Measurements from ENCODE around the gene HMGXB3.

The HMGXB3 gene

GRCh38 chr5:150057052-150057451, 56.5 kb downstream of the HMGXB3 start:
- no peak overlapping the region for H3K27ac ChIP-seq (ENCODE audit: low read depth, low read length)
- H3K27me3 ChIP-seq (ENCODE audit: control insufficient read depth in 1 of 2, insufficient read depth in 2 of 2, low read length in 2 of 2) = no peaks in the 10 kb centered on the region
- peaks cover 26% of the 10 kb centered on the region for H3K36me3 ChIP-seq (ENCODE audit: insufficient read depth, low read length)

GRCh38 chr5:150057511-150057910, 57.0 kb downstream of the HMGXB3 start:
- Histone ChIP-seq H3K4me1 (ENCODE audit: insufficient read depth, low read length) (no peaks in the 10 kb centered on the region), H3K4me3 (ENCODE audit: low read depth in 1 of 2, low read length in 2 of 2) (no peak overlapping the region), H3K9ac (ENCODE audit: low read length) (no peak overlapping the region), H3K36me3 (ENCODE audit: insufficient read depth, low read length) (peaks cover 22% of the 10 kb centered on the region), H3K9me3 (ENCODE audit: low read length) (no peaks in the 10 kb centered on the region), H3K27me3 (ENCODE audit: control insufficient read depth in 1 of 2, insufficient read depth in 2 of 2, low read length in 2 of 2) (no peaks in the 10 kb centered on the region), H3K27ac (ENCODE audit: low read depth, low read length) (no peak overlapping the region)

More at GRCh38 chr5:150057052-150057451, 56.5 kb downstream of the HMGXB3 start:
- no peaks in the 10 kb centered on the region for H3K9me3 ChIP-seq (ENCODE audit: low read length)
- no peaks in the 10 kb centered on the region for H3K4me1 ChIP-seq (ENCODE audit: insufficient read depth, low read length)
- no peak overlapping the region for H3K9ac ChIP-seq (ENCODE audit: low read length)
- H3K4me3 ChIP-seq (ENCODE audit: low read depth in 1 of 2, low read length in 2 of 2) = no peak overlapping the region

- Histone ChIP-seq H3K4me3 (ENCODE audit: low read depth in 1 of 2, low read length in 2 of 2) (no peak overlapping the region), H3K4me1 (ENCODE audit: insufficient read depth, low read length) (no peaks in the 10 kb centered on the region), H3K27ac (ENCODE audit: low read depth, low read length) (no peak overlapping the region), H3K9ac (ENCODE audit: low read length) (no peak overlapping the region), H3K27me3 (ENCODE audit: control insufficient read depth in 1 of 2, insufficient read depth in 2 of 2, low read length in 2 of 2) (no peaks in the 10 kb centered on the region), H3K9me3 (ENCODE audit: low read length) (no peaks in the 10 kb centered on the region), H3K36me3 (ENCODE audit: insufficient read depth, low read length) (peaks cover 17% of the 10 kb centered on the region)
Measured at GRCh38 chr5:150057996-150058395, 57.5 kb downstream of the HMGXB3 start.

GRCh38 chr5:150058480-150059126, 58.1 kb downstream of the HMGXB3 start:
- no peak overlapping the region for H3K4me3 ChIP-seq (ENCODE audit: low read depth in 1 of 2, low read length in 2 of 2)
- no peaks in the 10 kb centered on the region for H3K27me3 ChIP-seq (ENCODE audit: control insufficient read depth in 1 of 2, insufficient read depth in 2 of 2, low read length in 2 of 2)
- no peaks in the 10 kb centered on the region for H3K9me3 ChIP-seq (ENCODE audit: low read length)
- H3K27ac ChIP-seq (ENCODE audit: low read depth, low read length) = no peak overlapping the region
- H3K4me1 ChIP-seq (ENCODE audit: insufficient read depth, low read length) = no peaks in the 10 kb centered on the region
- peaks cover 11% of the 10 kb centered on the region for H3K36me3 ChIP-seq (ENCODE audit: insufficient read depth, low read length)
- H3K9ac ChIP-seq (ENCODE audit: low read length) = no peak overlapping the region

GRCh38 chr5:150059623-150060022, 59.1 kb downstream of the HMGXB3 start:
- Histone ChIP-seq H3K9ac (ENCODE audit: low read length) (no peak overlapping the region), H3K4me1 (ENCODE audit: insufficient read depth, low read length) (no peaks in the 10 kb centered on the region), H3K27me3 (ENCODE audit: control insufficient read depth in 1 of 2, insufficient read depth in 2 of 2, low read length in 2 of 2) (no peaks in the 10 kb centered on the region), H3K9me3 (ENCODE audit: low read length) (no peaks in the 10 kb centered on the region), H3K4me3 (ENCODE audit: low read depth in 1 of 2, low read length in 2 of 2) (no peak overlapping the region), H3K27ac (ENCODE audit: low read depth, low read length) (no peak overlapping the region), H3K36me3 (ENCODE audit: insufficient read depth, low read length) (peaks cover 4% of the 10 kb centered on the region)

GRCh38 chr5:150060471-150060870, 59.9 kb downstream of the HMGXB3 start:
- Histone ChIP-seq H3K9ac (ENCODE audit: low read length) (no peak overlapping the region), H3K4me1 (ENCODE audit: insufficient read depth, low read length) (no peaks in the 10 kb centered on the region), H3K27ac (ENCODE audit: low read depth, low read length) (no peak overlapping the region)

GRCh38 chr5:150061538-150061995, 61.0 kb downstream of the HMGXB3 start:
- no peak overlapping the region for H3K9ac ChIP-seq (ENCODE audit: low read length)
- no peaks in the 10 kb centered on the region for H3K9me3 ChIP-seq (ENCODE audit: low read length)
- H3K36me3 ChIP-seq (ENCODE audit: insufficient read depth, low read length) = no peaks in the 10 kb centered on the region
- no peaks in the 10 kb centered on the region for H3K4me1 ChIP-seq (ENCODE audit: insufficient read depth, low read length)
- H3K27ac ChIP-seq (ENCODE audit: low read depth, low read length) = no peak overlapping the region
- no peak overlapping the region for H3K4me3 ChIP-seq (ENCODE audit: low read depth in 1 of 2, low read length in 2 of 2)
- no peaks in the 10 kb centered on the region for H3K27me3 ChIP-seq (ENCODE audit: control insufficient read depth in 1 of 2, insufficient read depth in 2 of 2, low read length in 2 of 2)

More at GRCh38 chr5:150060471-150060870, 59.9 kb downstream of the HMGXB3 start:
- H3K36me3 ChIP-seq (ENCODE audit: insufficient read depth, low read length) = no peaks in the 10 kb centered on the region
- H3K9me3 ChIP-seq (ENCODE audit: low read length) = no peaks in the 10 kb centered on the region
- H3K27me3 ChIP-seq (ENCODE audit: control insufficient read depth in 1 of 2, insufficient read depth in 2 of 2, low read length in 2 of 2) = no peaks in the 10 kb centered on the region
- no peak overlapping the region for H3K4me3 ChIP-seq (ENCODE audit: low read depth in 1 of 2, low read length in 2 of 2)

GRCh38 chr5:150062216-150062922, 61.8 kb downstream of the HMGXB3 start:
- H3K9me3 ChIP-seq (ENCODE audit: low read length) = no peaks in the 10 kb centered on the region
- H3K36me3 ChIP-seq (ENCODE audit: insufficient read depth, low read length) = no peaks in the 10 kb centered on the region
- no peak overlapping the region for H3K27ac ChIP-seq (ENCODE audit: low read depth, low read length)
- H3K4me1 ChIP-seq (ENCODE audit: insufficient read depth, low read length) = no peaks in the 10 kb centered on the region
- no peaks in the 10 kb centered on the region for H3K27me3 ChIP-seq (ENCODE audit: control insufficient read depth in 1 of 2, insufficient read depth in 2 of 2, low read length in 2 of 2)
- H3K4me3 ChIP-seq (ENCODE audit: low read depth in 1 of 2, low read length in 2 of 2) = no peak overlapping the region
- H3K9ac ChIP-seq (ENCODE audit: low read length) = no peak overlapping the region

- Histone ChIP-seq H3K4me3 (ENCODE audit: low read depth in 1 of 2, low read length in 2 of 2) (no peak overlapping the region), H3K9ac (ENCODE audit: low read length) (no peak overlapping the region), H3K36me3 (ENCODE audit: insufficient read depth, low read length) (no peaks in the 10 kb centered on the region), H3K9me3 (ENCODE audit: low read length) (no peaks in the 10 kb centered on the region), H3K27me3 (ENCODE audit: control insufficient read depth in 1 of 2, insufficient read depth in 2 of 2, low read length in 2 of 2) (no peaks in the 10 kb centered on the region), H3K4me1 (ENCODE audit: insufficient read depth, low read length) (no peaks in the 10 kb centered on the region), H3K27ac (ENCODE audit: low read depth, low read length) (no peak overlapping the region)
Measured at GRCh38 chr5:150063638-150064037, 63.1 kb downstream of the HMGXB3 start.

- no peaks in the 10 kb centered on the region for H3K4me1 ChIP-seq (ENCODE audit: insufficient read depth, low read length)
- no peak overlapping the region for H3K4me3 ChIP-seq (ENCODE audit: low read depth in 1 of 2, low read length in 2 of 2)
- no peak overlapping the region for H3K9ac ChIP-seq (ENCODE audit: low read length)
- H3K27me3 ChIP-seq (ENCODE audit: control insufficient read depth in 1 of 2, insufficient read depth in 2 of 2, low read length in 2 of 2) = no peaks in the 10 kb centered on the region
- no peaks in the 10 kb centered on the region for H3K36me3 ChIP-seq (ENCODE audit: insufficient read depth, low read length)
- H3K27ac ChIP-seq (ENCODE audit: low read depth, low read length) = no peak overlapping the region
- no peaks in the 10 kb centered on the region for H3K9me3 ChIP-seq (ENCODE audit: low read length)
Measured at GRCh38 chr5:150064681-150065220, 64.2 kb downstream of the HMGXB3 start.

- Histone ChIP-seq H3K4me1 (ENCODE audit: insufficient read depth, low read length) (no peaks in the 10 kb centered on the region), H3K36me3 (ENCODE audit: insufficient read depth, low read length) (no peaks in the 10 kb centered on the region), H3K4me3 (ENCODE audit: low read depth in 1 of 2, low read length in 2 of 2) (no peak overlapping the region), H3K9me3 (ENCODE audit: low read length) (no peaks in the 10 kb centered on the region), H3K27ac (ENCODE audit: low read depth, low read length) (no peak overlapping the region), H3K27me3 (ENCODE audit: control insufficient read depth in 1 of 2, insufficient read depth in 2 of 2, low read length in 2 of 2) (no peaks in the 10 kb centered on the region), H3K9ac (ENCODE audit: low read length) (no peak overlapping the region)
Measured at GRCh38 chr5:150065346-150065745, 64.8 kb downstream of the HMGXB3 start.

All from muscle layer of colon (tissue), 2 donors.